AG09319 (cell line): ENCODE results near the gene SEPTIN7.

Experiments used
- DNase-seq: peaks from one replicate; pipeline ENCODE4 v3.0.0-alpha.2; 2010; ENCODE audit warnings: low read depth; ENCODE audit errors: extremely low read depth
- TF ChIP-seq, protein P1 (sequence below): IDR thresholded peaks from 2 replicates; pipeline ENCODE4 v1.5.1; 2011; ENCODE audit warnings: low read depth, mild to moderate bottlenecking, inconsistent platforms, low read length, moderate library complexity

Gene SEPTIN7

DNA sequence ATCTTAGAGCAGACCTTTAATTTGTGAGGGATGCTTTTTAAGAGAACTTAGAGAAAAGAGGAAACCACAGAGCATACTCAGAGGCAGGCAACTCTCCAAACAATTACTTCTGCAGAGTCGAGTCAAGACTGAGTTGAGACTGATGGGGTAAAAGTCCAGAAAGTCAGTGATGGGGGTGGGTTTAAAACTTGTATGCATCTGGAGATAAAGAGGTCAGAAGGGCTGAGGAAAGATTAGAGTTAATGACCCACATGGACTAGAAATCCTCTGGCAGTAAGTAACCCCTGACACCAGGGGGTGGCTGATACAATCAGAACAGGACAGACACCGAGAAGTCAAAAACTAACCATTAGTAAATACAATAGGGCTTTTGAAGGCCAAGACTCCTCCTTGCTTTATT is 42.4 kb upstream of the SEPTIN7 start:
- DNase-seq, result no peak
- TF ChIP-seq, protein P1, sequence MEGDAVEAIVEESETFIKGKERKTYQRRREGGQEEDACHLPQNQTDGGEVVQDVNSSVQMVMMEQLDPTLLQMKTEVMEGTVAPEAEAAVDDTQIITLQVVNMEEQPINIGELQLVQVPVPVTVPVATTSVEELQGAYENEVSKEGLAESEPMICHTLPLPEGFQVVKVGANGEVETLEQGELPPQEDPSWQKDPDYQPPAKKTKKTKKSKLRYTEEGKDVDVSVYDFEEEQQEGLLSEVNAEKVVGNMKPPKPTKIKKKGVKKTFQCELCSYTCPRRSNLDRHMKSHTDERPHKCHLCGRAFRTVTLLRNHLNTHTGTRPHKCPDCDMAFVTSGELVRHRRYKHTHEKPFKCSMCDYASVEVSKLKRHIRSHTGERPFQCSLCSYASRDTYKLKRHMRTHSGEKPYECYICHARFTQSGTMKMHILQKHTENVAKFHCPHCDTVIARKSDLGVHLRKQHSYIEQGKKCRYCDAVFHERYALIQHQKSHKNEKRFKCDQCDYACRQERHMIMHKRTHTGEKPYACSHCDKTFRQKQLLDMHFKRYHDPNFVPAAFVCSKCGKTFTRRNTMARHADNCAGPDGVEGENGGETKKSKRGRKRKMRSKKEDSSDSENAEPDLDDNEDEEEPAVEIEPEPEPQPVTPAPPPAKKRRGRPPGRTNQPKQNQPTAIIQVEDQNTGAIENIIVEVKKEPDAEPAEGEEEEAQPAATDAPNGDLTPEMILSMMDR, result no peak; the same call in 1 of the 2 replicates

DNA sequence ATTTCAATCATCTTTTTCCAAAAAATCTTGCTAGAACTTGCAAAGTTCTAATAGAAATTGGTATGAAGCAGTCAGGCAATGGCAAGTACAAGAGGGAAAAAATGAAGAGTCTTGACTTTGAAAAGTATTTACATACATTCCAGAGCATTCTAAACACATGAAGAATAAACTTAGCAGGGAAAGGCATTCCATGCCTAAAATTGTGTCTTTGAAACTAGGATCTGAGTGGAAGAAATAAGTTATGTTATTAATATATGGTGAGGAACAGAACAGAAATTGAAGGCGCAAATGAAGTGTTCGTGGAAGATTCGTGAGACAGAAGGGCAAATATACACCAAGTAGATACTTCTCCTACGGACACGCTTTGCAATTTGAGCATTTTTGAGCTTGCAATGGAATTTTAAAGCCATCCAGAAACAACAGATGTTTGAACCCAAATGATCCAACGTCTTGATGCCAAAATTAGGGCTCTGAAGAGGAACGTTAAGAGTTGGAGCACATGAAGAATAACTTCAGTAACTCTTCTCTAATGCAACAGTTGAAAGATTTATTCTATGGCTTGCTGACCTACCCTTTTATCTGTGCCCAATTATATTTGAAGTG is 40.6 kb upstream of the SEPTIN7 start:
- TF ChIP-seq, protein P1, result no peak
- no peak for DNase-seq

DNA sequence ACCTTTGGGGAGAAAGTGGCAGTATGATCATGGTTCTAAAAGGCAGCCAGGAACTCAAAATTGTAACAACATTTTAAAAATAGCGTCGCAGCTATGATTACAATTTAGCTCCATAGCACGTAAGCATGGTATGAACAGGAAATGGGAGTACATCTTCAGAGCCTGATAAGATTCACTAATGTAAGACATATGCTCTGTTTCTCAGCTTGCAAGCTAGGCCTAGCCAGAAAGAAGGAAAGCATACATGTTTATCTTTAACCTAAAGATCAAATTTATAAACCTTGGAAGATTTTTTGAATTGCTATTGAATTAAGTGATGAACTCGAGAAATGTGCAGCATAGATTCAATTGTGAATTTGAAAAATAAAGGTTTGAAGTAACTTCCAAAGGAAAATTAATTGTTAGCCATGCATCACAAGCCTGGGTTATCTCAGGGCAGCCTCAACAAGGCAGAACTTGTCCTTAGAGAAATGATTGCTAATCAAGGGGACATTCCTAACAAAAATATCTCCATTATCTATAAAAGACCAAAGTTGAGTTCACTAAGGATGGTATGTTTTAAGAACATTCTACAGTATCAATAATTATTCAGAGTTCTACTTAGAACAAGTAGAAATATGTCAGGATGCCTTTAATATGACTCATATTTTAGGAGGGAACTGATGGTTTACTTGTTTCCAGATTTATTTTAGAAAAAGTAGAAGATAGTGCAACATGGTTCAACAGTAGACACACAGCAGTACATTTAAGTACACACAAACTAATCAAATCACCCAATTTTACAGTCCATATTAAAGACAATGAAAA is 38.8 kb upstream of the SEPTIN7 start:
- TF ChIP-seq, protein P1, result no peak
- DNase-seq, result no peak

DNA sequence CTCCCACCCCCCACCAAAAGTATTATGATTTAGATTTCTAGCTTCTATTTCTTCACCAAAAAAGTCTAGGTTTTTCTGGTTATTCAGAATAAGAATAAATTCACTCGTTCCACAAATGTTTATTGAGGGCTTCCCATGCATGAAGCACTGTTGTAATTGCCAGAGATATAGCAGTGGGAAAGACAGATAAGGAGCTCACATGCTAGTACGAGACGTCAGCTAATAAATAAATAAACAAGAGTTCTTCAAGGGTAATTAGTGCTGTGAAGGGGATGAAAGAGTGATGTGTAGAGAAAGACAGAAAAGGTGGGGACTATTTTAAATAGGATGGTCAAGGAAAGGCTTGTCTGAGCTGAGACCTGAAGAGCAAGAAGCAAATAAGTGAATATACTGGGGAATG is 38.1 kb upstream of the SEPTIN7 start:
- TF ChIP-seq, protein P1, result no peak
- DNase-seq, result no peak

DNA sequence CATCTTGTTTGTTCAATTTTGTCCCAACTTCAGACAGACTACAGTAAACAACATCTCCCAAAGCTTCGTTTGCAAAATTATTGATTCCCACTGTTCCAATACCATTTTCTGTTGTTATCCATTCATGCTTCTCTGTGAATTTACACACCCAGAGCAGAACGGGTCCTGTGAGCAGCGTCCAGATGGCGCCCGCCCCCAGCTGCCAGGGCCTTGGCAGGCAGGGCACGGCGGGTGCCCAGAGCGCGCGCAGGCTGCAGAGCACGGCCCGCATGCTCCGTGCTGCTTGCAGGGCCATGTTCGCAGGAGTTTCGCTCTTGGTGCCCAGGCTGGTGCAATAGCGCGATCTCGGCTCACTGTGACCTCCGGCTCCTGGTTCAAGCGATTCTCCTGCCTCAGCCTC is 32.5 kb upstream of the SEPTIN7 start:
- DNase-seq, result no peak
- TF ChIP-seq, protein P1, result no peak

DNA sequence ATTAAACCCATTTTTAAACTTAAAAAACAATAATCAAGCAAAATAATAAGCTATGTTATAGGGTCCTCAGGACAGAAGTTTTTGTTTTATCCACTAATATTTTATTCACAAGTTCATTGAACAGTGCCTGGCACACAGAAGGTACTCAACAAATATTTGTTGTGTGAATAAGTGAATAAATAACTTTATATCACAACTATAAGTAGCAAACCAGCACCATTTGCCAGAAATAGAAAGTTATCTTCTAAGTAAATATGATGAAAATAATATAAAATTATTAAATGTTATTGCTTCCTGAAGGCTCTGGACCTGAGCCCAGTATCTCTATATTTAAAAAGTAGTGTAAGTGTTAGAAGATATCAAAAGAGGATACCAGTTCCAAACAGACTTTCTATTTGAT is 29.1 kb upstream of the SEPTIN7 start:
- TF ChIP-seq, protein P1, result no peak
- no peak for DNase-seq

DNA sequence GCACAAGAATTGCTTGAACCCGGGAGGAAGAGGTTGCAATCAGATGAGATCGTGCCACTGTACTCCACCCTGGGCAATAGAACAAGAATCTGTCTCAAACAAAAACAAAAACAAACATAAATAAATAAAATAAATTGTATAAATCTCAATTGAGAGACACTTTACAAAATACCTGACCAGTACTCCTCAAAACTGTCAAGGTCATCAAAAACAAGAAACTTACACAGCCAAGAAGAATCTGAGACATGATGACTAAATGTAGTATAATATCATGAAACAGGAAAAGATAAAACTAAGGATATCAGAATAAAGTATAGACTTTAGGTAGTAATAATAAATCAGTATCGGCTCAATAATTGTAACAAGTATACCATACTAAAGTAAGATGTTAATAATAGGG is 26.9 kb upstream of the SEPTIN7 start:
- TF ChIP-seq, protein P1, result no peak
- no peak for DNase-seq
